Vagina (tissue), 2 donors: ENCODE measurements around the gene PICALM.

Source experiments
- CTCF ChIP-seq, 3 experiments: fragments of 450-650 bp in 2 of 3; fragments of 200-600 bp in 1 of 3; sonication (generic) in 1 of 3; IDR thresholded peaks; one replicate each; pipeline ENCODE4 v1.5.1; 2017 to 2019; ENCODE audit warnings: antibody characterized with exemption in 3 of 3, mild to moderate bottlenecking in 2 of 3, moderate library complexity in 2 of 3
- POLR2A ChIP-seq, 2 donors: fragments of 450-650 bp; IDR thresholded peaks; one replicate each; pipeline ENCODE4 v1.6.1; 2017; ENCODE audit warnings: antibody characterized with exemption in 2 of 2, mild to moderate bottlenecking in 2 of 2, moderate library complexity in 2 of 2
- POLR2AphosphoS5 ChIP-seq, 2 donors: sonication (generic); formaldehyde crosslinking; IDR thresholded peaks; one replicate each; pipeline ENCODE4 v1.9.0; 2017; ENCODE audit warnings: antibody characterized with exemption in 2 of 2, mild to moderate bottlenecking in 2 of 2, low read depth in 1 of 2; ENCODE audit not compliant: insufficient read depth in 1 of 2

DNA sequence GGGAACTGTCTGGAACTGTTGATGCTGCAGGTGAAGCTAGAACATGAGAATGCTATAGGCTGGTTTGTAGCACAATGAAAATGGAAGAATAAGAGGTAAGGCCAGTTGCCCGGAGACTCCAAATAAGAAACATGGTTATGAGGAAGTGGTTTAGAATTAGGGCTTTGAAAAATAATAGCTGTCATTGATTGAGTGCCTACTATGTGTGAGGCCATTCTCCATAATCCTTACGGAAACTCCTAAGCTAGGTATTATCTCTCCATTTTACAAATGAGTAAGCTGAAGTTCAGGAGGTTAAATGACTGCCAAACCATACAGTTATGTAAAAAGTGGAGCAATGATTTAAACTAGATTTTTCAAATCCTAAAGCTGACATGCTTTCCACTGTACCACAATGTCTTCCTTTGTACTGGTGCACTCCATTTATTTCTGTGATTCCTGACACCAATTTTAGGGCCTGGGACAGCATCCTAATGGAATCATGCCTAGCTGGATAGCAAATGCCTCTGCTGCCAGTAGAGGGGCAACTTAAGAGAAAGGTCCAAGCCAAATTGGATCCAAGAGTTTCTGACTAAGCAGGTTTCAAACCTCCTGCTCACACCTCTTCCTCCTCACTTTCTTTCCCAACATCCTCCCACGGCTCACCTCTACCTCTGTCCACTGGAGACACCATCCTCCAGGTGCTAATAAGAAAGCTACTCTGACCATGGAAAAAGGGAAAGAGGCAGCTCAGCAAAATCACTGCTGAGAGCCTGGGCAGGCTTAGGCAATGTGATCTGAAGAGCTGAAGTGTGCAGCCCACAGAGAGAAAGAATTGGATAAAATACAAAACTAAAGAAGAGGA, 46.9 kb upstream of the PICALM start:
- TF ChIP-seq CTCF (IDR thresholded peaks at IDR 0.05): no peak
- no peak for TF ChIP-seq POLR2A (IDR thresholded peaks at IDR 0.05)
- no peak for TF ChIP-seq POLR2AphosphoS5 (IDR thresholded peaks at IDR 0.05; ENCODE audit: insufficient read depth in 1 of 2, low read depth in 1 of 2)
